ENCODE data around the gene TLE4.

DNA sequence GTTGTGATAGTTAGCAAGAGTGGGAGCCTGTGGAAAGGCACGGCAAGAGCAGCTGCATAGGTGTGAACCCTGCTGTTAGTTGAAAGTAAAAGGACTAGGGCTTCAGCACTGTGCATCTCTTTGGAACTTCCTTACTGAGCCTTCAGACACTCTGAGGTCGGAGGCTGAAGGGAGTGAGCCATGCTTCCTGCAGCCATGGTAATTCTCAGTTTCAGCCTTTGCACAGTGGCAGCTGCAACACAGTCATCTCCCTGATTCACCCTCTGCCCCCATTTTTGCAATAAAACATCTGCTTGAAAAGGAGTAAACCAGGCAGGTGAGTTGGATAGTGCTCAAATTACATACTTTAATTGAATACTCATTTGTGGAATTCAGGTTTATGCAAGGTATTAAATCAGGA lies 6.5 kb upstream of the TLE4 start:
- TF ChIP-seq, protein P1, sequence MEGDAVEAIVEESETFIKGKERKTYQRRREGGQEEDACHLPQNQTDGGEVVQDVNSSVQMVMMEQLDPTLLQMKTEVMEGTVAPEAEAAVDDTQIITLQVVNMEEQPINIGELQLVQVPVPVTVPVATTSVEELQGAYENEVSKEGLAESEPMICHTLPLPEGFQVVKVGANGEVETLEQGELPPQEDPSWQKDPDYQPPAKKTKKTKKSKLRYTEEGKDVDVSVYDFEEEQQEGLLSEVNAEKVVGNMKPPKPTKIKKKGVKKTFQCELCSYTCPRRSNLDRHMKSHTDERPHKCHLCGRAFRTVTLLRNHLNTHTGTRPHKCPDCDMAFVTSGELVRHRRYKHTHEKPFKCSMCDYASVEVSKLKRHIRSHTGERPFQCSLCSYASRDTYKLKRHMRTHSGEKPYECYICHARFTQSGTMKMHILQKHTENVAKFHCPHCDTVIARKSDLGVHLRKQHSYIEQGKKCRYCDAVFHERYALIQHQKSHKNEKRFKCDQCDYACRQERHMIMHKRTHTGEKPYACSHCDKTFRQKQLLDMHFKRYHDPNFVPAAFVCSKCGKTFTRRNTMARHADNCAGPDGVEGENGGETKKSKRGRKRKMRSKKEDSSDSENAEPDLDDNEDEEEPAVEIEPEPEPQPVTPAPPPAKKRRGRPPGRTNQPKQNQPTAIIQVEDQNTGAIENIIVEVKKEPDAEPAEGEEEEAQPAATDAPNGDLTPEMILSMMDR (IDR thresholded peaks at IDR 0.05), result no peak
- TF ChIP-seq ZFX (IDR thresholded peaks at IDR 0.05; ENCODE audit: borderline replicate concordance), result no peak
